Right kidney (tissue), 1 donor: ENCODE data around the gene IGF1R.

ENCODE experiments used
- DNase-seq: peaks from one replicate; pipeline ENCODE4 v3.0.0-alpha.2; 2016

Gene IGF1R

DNA sequence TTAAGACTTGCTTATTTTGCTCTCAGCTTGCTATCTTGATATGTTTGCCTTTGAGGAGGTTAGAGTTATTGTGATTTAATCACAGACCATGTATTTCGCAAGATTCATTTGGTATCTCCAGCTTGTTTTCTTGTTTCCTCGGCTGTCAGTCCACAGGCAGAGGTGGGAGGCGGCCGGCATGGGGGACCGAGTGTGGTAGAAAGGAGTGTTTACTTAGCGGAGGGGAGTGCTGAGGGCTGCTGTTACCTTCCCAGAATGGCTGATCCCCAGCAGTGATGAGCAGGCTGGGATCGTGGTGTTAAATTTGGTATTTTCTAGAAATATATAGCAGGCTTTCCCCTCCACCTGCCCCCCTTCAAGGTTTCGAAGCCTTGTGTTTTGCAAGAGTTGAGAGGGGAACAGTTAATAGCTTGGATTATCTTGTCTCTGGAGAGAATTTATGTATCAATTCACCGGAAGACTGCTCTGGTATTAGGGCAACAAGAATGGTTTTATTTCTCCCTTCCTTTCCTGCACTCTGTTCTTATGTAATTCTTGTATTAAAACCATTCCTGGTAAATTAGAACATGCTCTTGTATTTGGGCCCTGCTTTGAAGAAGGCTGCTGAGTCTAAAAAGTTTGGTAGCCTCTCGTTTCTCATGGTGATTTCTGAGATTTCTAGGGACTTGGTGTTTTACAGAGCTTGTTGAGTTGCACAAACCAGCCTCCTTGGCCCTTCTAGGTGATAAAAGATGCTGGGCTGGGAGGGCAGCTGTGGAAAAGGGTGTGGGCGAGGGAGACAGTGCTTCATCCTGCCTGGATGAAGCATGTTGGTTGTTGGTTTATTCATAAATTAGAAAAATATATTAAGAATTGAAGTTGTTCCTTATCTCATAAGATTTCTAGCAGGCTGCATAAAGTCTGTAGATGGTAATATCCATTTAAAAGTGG is 151.4 kb downstream of the IGF1R start:
- DNase-seq = peak; percentile 53

DNA sequence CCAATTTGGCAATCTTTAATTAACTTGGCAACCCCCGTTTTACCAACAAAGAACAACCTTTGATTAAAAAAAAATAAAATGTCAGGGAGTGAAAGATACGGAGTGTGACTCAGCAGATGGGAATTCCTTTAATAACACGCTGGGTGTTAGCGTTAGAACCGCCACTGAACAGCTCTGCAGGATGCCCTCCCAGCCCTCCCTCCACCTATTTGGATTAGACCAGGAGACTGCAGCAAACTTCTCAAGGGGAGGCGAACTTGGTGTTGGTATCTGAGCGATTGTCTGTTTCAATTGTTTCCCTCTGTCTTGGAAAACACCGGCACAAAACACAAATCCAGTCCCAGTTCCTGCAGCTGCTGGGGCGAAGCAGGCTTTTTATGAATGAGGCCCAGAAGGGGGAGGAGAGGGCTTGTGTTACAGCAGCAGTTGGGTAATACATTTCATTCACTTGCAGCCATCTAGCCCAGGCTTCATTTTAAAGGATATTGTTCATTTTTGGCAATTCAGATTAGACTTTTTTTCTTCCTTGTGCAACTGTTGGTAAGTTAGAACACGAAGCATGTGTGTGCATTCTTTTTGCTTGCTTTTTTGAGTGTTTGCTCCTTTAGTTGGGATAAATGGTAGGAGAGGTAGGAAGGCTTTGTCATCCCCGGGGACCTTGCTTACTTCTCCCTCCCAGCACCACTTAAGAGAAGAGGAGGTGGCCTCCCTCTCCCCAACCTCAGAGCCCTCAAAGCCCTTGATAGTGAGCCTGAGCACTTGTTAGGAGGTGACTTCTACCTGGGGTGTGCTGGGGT is 152.3 kb downstream of the IGF1R start:
- peak; percentile 76 for DNase-seq

DNA sequence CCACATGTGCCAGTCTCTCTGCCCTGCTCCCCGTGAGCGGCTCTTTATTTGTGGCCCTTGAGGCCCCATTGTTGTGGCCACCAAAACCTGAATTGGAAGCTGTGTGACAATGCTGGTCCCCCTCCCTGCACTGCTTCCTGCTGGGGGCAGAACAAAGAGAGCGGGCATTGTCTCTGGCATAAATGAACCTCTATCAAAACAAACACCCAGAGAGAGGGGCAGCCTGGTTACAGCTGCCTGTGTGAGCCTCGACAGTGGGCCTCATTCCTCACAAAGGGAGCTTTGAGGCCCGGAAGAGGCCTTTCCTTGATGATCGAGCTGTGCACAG is 152.9 kb downstream of the IGF1R start:
- no peak for DNase-seq

DNA sequence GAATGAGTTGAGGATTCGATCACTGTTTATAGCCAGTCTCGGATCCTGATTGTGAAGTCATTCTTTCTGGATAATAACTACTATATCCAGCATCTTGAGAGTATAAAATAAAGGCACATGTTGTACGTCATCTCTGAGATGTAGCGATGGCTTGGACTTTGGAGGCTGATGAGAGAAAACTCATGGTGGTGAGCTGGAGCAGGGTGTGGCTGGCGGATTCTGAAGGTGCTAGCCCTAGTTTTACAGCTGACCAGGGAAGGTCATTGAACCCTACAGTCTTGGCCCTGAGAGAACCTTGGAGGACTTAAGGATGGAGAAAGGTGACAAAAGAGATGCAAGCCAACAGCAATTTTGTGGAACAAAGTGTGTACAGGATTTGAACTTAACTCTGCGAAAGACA is 153.8 kb downstream of the IGF1R start:
- DNase-seq = no peak

DNA sequence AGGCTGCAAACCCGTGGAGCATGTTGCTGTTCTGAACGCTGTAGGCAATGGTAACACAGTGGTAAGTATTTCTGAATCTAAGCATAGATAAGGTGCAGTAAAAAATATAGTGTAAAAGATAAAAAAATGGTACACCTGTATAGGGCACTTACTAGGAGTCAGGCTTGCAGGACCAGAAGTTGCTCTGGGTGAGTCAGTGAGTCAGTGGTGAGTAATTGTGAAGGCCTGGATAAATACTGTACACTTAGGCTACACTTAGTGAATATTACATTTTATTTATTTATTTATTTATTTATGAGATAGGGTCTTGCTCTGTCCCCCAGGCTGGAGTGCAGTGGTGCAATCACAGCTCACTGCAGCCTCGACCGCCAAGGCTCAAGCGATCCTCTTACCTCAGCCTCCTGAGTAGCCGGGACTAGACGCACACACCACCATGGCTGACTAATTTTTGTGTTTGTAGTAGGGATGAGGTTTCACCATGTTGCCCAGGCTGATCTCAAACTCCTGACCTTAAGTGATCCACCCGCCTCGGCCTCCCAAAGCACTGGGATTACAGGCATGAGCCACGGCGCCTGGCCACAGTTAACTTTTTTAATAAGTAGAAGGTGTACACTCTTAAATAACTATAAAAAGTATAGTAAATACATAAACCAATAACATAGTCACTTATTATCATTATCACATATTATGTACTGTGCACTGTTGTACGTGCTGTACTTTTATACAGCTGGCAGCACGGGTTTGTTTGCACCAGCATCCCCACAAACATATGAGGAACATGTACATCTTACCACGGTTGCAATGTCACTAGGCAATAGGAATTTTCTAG is 155.1 kb downstream of the IGF1R start:
- DNase-seq = no peak

DNA sequence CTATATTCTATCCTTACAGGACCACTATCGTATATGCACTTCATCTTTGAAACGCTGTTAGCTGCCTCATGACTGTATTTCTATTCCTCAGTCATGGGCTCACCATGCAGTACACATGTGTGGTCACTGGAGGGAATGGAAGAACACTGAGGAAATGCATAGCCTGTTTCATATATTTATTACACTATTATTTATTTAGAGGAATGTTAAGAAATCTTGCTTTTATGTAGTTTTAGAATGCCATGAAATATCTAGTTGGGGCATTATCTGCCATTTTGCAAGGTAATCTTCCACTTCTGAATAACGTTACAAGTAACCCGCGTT is 155.7 kb downstream of the IGF1R start:
- no peak for DNase-seq

DNA sequence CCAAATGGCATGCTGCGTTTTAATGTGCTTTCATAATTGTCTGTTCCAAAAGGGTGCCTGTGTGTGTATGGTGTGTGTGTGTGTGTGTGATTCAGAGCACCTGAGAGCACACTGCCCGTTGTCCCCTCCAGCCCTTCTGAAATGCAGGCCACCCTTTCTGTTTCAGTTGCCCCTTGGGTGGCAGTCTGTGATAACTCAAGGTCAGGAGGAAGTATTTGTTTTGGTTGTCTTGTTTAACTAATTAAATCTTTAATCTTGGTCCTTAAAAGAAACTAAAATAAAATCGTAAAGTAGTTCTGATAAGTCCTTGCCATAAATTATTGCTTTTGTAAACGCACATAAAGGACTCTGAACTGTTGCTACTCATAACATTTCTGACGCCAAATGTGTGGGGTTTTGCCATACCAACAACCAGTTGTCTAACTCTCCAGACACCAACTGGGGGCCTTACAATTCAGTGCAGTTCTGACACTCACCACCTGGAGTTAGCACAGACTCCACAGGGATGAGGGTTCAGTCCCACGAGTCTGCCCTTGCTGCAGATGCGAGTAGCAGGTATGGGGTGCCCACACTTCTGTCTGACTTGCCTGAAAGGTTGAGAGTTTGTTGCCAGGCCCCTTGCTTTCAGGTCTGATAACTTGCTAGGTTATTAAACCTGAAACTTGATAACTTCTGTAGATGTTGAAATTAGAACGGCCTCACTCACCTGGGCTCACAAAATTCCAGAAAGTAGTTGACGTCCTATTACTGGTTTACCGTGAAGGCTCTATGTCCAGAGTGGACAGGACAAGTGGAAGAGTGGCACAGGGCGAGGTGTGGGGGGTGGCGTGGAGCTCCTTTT is 157.3 kb downstream of the IGF1R start:
- no peak for DNase-seq

DNA sequence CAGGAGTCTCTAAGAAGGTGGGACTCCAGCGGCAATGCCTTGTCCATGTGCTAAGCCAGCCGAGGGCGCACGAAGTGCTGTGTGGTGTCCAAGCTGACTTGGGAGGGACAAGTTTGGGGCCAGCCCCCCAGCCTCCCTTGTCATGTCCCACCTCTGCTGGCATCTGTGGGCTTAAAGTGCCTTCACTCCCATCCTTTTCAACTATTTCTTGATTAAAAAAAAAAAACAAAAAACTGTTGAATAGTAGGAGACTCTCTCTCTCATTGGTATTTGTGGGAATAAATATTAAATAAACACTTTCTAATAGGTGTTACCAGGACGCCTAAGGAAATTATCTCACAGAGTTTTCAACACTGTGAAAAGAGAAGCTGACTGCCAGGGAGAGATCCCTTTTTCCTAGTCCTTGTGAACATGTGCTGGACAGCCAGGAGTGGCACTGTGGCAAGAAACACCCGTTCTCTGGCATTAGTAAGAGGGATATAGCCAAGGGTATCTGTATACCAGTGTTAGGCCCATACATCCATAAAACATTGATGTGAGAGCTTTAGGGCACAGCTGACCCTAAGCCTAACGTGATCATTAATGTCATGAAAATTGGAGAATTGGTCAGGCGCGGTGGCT is 158.0 kb downstream of the IGF1R start:
- no peak for DNase-seq

DNA sequence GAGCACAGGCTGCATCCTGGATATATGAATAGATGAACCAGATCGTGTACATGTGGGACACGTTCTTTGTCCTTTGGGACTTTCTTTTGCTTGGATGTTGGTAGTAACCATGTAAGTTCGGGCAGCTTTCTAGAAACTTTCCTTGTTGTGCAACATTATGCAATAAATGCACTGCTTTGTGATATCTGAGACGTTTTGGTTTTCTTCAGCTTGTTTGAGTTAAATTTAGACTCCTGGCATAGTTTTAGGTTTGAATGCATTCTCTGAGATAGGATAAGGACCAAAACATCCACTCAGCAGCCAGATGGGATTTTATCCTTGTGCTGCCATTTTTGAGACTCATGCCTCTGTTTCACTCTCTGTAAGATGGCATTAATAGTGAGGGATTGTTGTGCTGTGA is 158.9 kb downstream of the IGF1R start:
- DNase-seq = no peak

DNA sequence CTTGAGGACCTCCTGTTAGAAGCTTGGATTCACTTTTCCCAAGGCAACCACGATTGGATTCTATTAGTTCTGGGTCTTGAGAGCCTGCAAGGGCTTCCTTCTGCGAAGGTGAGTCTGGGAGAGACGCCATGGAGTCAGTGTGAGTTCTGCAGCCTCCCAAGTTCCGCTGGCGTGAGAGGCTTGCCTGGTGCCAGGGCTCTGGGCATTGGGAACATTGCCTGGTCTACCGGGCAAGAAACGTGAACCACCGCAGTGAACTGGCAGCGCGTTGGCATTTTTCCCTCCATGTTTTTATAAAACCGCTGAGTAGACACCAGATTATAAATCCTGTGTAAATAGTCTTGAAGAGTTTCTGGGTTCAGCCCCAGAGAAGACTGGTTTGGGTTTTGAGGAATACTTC is 160.9 kb downstream of the IGF1R start:
- DNase-seq = no peak

DNA sequence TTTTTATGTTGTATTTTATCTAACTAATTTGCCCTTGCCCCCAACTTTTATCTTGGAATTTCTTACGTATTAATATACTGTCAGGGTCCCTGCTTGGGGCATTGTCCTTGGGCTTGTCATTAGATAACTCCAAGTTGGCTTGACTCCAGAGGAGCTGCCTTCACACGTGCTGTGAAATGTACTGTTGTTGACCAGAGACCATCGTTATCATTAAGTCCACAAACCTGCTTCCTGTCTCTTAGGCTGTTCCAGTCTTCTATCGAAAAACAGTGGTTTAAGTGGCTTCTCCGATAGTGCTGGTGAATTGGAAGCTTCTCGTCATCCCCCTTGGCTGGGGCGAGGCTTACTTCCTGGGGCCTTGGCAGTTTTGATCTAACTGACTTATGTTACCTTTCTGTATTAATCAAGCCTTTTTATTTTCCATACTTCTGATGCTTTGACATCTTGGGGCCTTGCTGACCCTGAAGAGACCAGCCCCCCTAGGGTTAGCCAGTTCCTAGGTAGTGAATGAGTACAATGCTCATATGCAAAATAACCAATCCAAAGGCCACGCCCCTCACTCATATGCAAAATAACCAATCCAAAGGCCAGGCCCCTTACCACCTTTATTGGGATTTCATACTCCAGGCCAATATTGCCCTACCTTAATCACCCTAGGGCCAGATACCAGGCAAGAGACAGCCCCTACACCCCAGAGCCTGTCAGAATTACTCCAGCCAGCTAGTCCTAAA is 164.5 kb downstream of the IGF1R start:
- DNase-seq = no peak

DNA sequence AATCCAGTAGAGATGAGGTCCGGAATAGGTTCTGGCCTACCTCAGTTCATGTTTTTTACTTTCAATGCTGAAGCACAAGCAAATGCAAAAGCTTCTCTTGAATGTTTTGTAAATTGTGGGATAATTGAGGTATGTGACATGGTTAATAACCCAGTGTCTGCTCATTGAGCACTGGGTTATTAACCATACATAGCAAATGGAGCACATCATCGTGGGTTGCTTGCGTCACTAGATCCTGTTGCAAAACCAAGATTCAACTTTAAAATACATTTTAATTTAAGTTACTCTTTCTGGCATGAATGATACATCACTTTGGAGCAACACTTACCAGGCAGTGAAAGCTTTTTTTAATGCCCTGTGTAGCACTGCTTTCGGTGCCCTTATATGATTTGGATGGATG is 165.6 kb downstream of the IGF1R start:
- DNase-seq = no peak

DNA sequence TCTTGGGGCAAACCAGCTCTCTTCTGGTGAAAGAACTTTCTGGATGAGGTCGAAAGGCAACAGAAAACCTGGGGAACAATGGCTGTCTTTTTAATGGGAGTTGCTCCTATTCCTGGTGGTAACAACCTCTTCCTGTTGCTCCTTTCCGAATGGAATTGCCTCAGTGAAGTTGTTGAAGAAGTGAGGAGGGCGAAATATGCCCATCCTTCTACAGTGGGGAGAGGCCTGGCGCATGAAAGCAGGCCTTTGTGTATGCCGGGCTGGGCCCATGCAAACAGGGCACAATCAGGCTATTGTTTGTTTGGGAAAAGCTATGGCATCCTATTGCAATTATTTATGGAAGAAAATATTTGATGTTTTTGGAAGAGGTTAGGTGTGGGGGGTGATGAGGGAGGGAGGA is 166.9 kb downstream of the IGF1R start:
- no peak for DNase-seq

DNA sequence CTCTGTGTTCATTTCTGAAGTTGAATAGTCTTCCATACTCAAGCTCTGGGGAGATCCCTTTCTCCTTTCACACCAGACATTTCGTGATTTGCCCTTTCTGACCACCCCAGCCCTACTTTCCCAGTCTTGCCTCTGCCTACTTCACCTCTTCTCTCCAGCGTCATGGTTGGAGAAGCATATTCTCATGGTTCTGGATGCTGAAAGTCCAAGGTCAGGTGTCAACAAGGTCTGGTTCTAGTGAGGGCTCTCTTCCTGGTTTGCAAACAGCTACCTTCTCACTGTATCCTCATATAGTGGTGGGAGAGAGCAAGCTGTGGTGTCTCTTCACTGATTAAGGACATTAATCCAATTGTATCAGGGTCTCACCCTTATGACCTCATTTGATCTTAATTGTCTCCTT is 169.4 kb downstream of the IGF1R start:
- no peak for DNase-seq

DNA sequence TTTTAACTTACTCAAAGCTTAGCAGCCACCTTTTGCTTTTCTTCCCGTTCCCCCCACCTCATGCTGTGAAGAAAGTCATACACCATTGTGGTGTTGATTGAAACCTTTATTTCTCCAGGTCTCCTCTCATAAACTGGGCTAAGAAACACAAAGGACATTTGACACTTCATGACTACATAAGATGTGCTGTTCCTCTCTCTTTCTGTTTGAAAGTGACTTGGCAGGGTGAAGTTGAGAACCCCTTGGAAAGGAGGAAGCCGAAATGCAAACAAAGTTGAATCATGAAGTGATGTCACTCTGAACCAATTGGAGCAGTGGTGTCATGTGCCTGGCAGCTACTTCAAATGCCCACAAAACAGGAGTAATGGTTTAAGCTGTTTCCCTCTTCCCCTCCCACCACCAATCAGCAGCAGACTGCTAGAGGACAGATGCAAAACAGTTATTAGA is 174.7 kb downstream of the IGF1R start:
- no peak for DNase-seq

DNA sequence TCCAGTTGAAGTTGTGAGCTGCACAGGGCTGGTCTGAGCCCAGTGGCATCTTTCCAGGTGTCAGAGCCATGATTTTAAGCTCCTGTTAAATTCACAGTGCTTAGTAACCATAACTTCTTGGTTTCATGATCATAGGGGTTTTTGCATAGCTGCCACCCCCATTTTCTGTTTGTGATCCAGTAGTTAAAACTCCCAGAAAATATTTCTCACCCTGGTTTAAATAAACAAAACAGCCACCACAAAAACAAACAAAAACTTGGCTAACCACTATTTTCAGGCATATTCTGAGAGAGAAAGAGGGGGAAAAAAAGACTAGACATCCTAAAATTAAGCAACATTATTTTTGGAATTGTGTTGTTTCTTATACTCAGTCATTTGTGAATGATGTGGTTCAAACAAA is 175.3 kb downstream of the IGF1R start:
- no peak for DNase-seq

DNA sequence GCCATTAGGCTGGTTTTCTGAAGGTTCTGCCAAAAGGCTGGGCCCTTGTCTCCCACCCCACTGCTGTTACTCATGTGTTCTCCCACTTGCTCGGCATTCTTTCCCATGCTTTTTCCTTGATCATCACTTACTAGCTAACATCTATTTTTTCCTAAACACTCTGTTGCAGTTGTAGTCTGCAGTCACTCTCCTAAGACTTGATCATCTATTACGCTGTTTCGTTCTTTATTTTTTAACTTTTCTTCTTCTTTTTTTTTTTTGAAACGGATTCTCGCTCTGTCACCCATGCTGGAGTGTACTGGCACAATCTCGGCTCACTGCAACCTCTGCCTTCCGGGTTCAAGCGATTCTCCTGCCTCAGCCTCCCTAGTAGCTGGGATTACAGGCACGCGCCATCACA is 176.3 kb downstream of the IGF1R start:
- DNase-seq = no peak

DNA sequence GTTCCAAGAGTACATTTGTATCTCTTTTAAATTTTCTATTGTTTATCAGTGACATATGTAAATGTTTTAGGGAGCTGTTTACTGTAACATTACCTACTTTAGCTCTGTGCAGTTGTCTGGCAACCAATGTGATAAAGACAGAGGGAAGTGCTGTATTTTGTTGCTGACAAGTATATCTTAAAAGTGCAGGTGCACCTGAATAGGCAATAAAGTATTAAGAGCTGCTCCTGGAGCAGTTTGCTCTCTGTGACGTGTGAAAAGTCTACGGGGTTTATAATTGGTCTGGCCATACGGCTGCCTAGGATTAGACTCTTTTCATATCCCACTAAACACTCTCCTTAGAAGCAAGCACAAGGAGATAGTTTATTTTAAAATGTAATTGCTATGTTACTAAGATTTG is 178.3 kb downstream of the IGF1R start:
- no peak for DNase-seq

DNA sequence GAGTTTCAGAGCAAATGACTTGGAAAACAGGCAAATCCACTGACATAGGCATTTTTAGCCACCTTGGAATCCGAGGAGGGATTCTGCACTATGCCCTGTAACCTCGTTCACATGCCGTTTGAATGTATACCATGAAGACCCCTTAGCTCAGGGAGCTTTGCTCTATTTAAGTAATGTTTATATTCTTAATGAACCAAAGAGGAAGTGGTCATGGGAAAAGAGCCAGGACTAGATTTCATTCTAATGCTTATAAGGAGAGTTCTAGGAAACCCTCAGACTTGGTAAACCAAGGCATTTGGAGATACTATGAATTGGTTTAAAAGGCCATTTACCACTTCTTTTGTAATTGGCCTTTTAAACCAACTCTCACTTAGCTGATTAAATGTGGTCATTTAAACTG is 178.9 kb downstream of the IGF1R start:
- DNase-seq = no peak

DNA sequence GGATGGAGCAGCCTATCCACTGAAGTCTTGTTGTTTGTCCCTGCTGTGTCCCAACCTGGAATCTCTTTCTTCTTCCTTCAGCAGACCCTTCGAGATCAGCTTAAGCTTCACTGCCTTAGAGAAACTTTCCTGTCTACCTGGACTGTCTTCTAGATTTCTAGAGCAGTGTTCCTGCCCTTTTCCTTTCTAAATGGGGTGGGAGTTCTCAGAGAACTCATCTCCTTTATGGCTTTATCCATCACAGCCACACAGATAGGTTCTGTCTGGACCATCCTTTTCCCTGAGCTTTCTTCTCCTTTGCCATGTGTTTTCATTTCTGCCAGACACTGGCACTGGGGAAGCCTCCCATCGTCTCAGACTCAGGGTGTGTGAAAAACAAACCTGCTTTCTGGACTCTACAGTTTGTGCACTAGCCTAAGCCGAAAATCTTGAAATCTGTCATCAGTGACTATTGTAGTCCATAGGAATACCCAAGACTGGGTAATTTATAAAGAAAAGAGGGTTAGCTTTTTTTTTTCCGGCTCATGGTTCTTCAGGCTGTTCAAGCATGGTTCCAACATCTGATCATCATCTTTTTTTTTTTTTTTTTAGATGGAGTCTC is 181.8 kb downstream of the IGF1R start:
- DNase-seq = no peak
